Measurements from ENCODE around the gene ABI1. TPM values are rescaled to one million over a fixed set of nuclear protein-coding genes. Genes with fewer than 3 reads are reported as not detected.

ABI1 gene
- total and polyA plus RNA-seq, 4 donors: 25.1 to 70.2 (median 45.3) TPM

GRCh38 chr10:26870766-26871165, 10.0 kb upstream of the ABI1 start:
- no peaks in the 10 kb centered on the region for H3K4me1 ChIP-seq (ENCODE audit: control insufficient read depth in 5 of 5, insufficient read depth in 5 of 5, low read length in 5 of 5)
- TF ChIP-seq, protein P1, sequence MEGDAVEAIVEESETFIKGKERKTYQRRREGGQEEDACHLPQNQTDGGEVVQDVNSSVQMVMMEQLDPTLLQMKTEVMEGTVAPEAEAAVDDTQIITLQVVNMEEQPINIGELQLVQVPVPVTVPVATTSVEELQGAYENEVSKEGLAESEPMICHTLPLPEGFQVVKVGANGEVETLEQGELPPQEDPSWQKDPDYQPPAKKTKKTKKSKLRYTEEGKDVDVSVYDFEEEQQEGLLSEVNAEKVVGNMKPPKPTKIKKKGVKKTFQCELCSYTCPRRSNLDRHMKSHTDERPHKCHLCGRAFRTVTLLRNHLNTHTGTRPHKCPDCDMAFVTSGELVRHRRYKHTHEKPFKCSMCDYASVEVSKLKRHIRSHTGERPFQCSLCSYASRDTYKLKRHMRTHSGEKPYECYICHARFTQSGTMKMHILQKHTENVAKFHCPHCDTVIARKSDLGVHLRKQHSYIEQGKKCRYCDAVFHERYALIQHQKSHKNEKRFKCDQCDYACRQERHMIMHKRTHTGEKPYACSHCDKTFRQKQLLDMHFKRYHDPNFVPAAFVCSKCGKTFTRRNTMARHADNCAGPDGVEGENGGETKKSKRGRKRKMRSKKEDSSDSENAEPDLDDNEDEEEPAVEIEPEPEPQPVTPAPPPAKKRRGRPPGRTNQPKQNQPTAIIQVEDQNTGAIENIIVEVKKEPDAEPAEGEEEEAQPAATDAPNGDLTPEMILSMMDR (IDR thresholded peaks at IDR 0.05; ENCODE audit: control extremely low read depth, extremely low read depth): no peak
- no peak overlapping the region for H3K9ac ChIP-seq (ENCODE audit: insufficient read depth in 1 of 2, low read length in 2 of 2)

GRCh38 chr10:26869528-26869927, 8.8 kb upstream of the ABI1 start:
- Histone ChIP-seq H3K36me3 (ENCODE audit: control insufficient read depth in 4 of 4, insufficient read depth in 4 of 4, low read length in 4 of 4) (no peaks in the 10 kb centered on the region), H3K27ac (ENCODE audit: low read depth in 1 of 2, low read length in 1 of 2) (no peak overlapping the region), H3K4me3 (no peak overlapping the region), H3K4me1 (ENCODE audit: control insufficient read depth in 5 of 5, insufficient read depth in 5 of 5, low read length in 5 of 5) (no peaks in the 10 kb centered on the region), H3K9ac (ENCODE audit: insufficient read depth in 1 of 2, low read length in 2 of 2) (no peak overlapping the region), H3K9me3 (ENCODE audit: control insufficient read depth in 4 of 4, insufficient read depth in 3 of 4, low read length in 3 of 4) (no peaks in the 10 kb centered on the region), H3K27me3 (ENCODE audit: control insufficient read depth in 3 of 3, insufficient read depth in 3 of 3, low read length in 2 of 3) (no peaks in the 10 kb centered on the region)
- ATAC-seq (ENCODE audit: insufficient read depth, low FRiP score) (no peak), DNase-seq (no peak)
- TF ChIP-seq, protein P1 (IDR thresholded peaks at IDR 0.05; ENCODE audit: control extremely low read depth, extremely low read depth): no peak
- WGBS, 2 donors: 44 to 48% methylated on average over 8 of the region's 8 CpGs

More at GRCh38 chr10:26870766-26871165, 10.0 kb upstream of the ABI1 start:
- WGBS, 2 donors: 92 to 98% methylated on average over 1 of the region's 1 CpG
- Histone ChIP-seq H3K9me3 (ENCODE audit: control insufficient read depth in 4 of 4, insufficient read depth in 3 of 4, low read length in 3 of 4) (no peaks in the 10 kb centered on the region), H3K4me3 (no peak overlapping the region), H3K27me3 (ENCODE audit: control insufficient read depth in 3 of 3, insufficient read depth in 3 of 3, low read length in 2 of 3) (no peaks in the 10 kb centered on the region), H3K36me3 (ENCODE audit: control insufficient read depth in 4 of 4, insufficient read depth in 4 of 4, low read length in 4 of 4) (no peaks in the 10 kb centered on the region), H3K27ac (ENCODE audit: low read depth in 1 of 2, low read length in 1 of 2) (no peak overlapping the region)
- no peak for DNase-seq
- no peak for ATAC-seq (ENCODE audit: insufficient read depth, low FRiP score)

DNA sequence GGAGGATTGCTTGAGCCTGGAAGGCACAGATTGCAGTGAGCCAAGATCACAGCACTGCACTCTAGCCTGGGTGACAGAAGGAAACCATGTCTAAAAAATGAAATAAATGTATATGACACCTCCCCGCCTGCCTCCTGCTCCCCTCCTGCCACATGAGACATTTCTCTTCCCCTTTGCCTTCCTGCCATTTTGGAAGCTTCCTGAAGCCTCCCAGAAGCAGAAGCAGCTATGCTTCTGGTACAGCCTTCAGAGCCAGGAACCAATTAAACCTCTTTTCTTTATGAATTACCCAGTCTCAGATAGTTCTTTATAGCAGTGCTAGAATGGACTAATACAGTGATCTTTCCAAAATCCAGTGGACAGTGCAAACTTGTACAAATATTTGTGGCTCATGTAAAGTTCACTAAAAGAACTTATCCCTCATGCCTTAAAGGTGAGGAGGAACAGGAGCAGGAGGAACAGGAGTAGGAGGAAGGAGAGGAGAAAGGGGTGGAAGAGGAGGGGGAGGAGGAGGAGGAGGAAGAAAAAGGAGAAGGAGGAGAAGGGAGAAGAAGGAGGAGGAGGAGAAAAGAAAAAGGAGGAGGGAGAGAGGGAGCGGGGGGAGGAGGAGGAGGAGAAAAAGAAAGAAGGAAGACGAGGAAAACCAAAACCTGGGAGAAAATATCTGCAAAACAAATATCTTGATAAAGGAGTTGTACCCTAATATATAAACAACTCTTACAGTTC, 2.8 kb upstream of the ABI1 start:
- Histone ChIP-seq H3K27me3 (ENCODE audit: control insufficient read depth in 3 of 3, insufficient read depth in 3 of 3, low read length in 2 of 3) (no peaks in the 10 kb centered on the region), H3K9me3 (ENCODE audit: control insufficient read depth in 4 of 4, insufficient read depth in 3 of 4, low read length in 3 of 4) (no peaks in the 10 kb centered on the region), H3K27ac (ENCODE audit: low read depth in 1 of 2, low read length in 1 of 2) (no peak overlapping the region), H3K36me3 (ENCODE audit: control insufficient read depth in 4 of 4, insufficient read depth in 4 of 4, low read length in 4 of 4) (no peaks in the 10 kb centered on the region), H3K9ac (ENCODE audit: insufficient read depth in 1 of 2, low read length in 2 of 2) (no peak overlapping the region), H3K4me3 (no peak overlapping the region), H3K4me1 (ENCODE audit: control insufficient read depth in 5 of 5, insufficient read depth in 5 of 5, low read length in 5 of 5) (peaks cover 0 to 10% (median 2%) of the 10 kb centered on the region in 5 donors)
- DNase-seq: no peak
- TF ChIP-seq, protein P1 (IDR thresholded peaks at IDR 0.05; ENCODE audit: control extremely low read depth, extremely low read depth): no peak
- ATAC-seq (ENCODE audit: insufficient read depth, low FRiP score): no peak
- 58 to 66% methylated on average over 3 of the region's 3 CpGs for WGBS, 2 donors

Measured in lung (tissue), 12 donors.